GM12892 (cell line): ENCODE data around the gene OXSR1.

ENCODE experiments used
- POLR2A ChIP-seq: IDR thresholded peaks from 2 replicates; pipeline ENCODE4 v1.6.1; 2011; ENCODE audit warnings: low read depth, low read length, control low read depth
- POLR2AphosphoS5 ChIP-seq: IDR thresholded peaks from 2 replicates; pipeline ENCODE4 v1.6.1; 2011; ENCODE audit warnings: low read depth, low read length, control low read depth
- TAF1 ChIP-seq: IDR thresholded peaks from 2 replicates; pipeline ENCODE4 v1.6.1; 2011; ENCODE audit warnings: low read depth, mild to moderate bottlenecking, control low read depth, low read length, borderline replicate concordance

DNA sequence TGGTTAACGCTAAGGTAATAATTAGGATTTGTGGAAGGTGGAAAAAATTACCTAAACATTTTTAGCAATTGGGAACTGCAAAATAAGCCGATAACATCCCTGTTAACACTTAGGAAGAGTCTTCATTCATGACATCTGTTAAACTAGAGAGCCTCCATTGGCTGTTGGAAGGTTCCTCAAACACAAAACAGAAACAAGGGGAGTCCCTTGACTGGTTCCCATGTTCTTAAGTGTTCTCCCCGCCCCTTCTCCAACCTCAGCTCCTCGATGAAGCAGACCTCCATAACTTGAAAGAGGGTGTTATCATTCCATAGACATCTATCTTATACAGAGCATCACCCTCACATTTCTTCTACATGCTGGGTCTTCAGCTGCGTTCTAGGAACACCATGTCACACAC is 102.8 kb downstream of the OXSR1 start:
- TF ChIP-seq POLR2A (no peak), POLR2AphosphoS5 (no peak), TAF1 (no peak)
